Activated CD4-positive, alpha-beta T cell treated with anti-CD3 and anti-CD28 coated beads for 4 hours (primary cell): ENCODE data around the gene ZDHHC13.
A peak's percentile ranks its signal among the peaks of the same experiment; 100 is the strongest.

Experiments used
- DNase-seq, 2 donors: peaks; one replicate each; pipeline ENCODE4 v3.0.0-alpha.2; 2020

The ZDHHC13 gene, protein sequence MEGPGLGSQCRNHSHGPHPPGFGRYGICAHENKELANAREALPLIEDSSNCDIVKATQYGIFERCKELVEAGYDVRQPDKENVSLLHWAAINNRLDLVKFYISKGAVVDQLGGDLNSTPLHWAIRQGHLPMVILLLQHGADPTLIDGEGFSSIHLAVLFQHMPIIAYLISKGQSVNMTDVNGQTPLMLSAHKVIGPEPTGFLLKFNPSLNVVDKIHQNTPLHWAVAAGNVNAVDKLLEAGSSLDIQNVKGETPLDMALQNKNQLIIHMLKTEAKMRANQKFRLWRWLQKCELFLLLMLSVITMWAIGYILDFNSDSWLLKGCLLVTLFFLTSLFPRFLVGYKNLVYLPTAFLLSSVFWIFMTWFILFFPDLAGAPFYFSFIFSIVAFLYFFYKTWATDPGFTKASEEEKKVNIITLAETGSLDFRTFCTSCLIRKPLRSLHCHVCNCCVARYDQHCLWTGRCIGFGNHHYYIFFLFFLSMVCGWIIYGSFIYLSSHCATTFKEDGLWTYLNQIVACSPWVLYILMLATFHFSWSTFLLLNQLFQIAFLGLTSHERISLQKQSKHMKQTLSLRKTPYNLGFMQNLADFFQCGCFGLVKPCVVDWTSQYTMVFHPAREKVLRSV

DNA sequence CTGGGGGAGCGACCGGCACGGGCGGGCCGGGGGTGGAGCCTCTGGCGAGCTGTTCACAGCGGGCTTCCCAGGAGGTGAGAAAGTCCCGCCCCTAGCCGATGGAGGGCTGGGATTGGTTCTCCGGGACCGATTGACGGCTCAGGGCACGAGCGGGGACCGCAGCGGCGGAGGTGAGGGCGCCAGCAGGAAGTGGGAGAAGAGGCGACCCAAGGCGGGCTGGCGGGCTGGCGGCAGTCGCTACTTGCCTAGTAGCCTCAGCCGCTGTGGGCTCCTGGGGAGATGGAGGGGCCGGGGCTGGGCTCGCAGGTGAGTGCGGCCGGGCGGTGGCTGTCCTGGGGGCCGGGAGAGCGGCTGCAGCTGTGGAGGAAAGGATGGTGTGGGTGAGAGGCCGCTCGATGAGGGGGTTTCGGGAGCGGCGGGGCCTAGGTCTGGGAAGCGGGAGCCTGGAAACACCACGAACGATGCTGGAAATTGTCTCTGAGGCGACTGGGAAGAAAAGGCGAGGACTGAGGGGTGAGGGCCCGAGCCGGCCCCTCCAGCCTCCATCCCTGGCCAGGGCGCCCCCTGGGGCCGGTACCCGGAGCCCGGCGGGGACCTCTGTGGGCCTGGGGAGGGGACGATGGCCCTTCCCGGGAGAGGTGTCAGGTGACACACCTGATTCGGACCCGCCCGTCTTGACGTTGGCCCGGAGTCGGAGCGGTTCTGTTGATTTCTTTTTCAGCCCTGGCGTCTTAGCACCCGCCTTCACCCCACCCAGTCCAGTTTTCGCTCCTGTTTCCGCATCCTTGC lies at the start of gene ZDHHC13:
Gene ZDHHC13, plus strand, starts transcription at position 198 of the 789 bp plus-strand sequence. Its CDS starts 82 bp downstream, at position 280.
- peak; percentile 92 to 95 for DNase-seq

DNA sequence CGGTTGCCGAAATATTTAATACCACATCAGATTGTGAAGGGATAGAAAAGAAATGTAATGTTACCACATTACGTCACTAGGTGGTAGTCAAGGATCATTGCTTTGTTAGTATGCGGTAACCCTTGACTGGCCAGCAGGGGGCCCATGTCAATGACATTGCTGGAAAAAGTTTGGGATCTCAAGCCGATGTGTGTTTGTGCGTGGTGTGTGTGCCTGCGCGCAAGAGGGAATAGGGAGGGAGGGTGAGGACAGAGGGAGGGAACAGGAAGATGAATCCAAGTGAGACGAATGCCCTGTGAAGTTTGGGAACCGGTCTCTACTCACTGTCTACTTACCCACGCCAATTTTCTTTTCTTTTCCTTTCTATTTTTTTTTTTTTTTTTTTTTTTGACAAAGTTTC lies 45.7 kb upstream of the ZDHHC13 start:
- peak; percentile 36 to 48 for DNase-seq

DNA sequence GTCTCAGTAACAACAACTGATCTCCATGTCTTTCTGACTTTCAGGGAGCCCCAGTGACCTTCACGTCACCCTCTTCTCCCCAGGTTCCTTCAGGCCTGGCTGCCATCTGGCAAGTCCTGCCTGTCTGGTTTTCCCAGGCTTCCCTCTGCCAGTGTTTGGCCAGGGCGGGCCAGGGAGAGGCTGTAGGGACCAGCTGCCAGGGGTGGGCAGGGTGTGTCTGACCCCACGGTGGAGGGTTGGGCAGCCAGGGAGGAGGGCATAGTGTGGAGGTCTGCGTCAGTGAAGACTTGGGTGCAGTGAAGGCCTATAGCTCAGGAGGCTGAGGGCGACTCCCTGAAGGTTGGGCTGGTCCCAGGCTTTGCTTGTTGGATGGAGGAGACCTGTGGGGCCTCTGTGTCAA lies 44.5 kb upstream of the ZDHHC13 start:
- no peak for DNase-seq

DNA sequence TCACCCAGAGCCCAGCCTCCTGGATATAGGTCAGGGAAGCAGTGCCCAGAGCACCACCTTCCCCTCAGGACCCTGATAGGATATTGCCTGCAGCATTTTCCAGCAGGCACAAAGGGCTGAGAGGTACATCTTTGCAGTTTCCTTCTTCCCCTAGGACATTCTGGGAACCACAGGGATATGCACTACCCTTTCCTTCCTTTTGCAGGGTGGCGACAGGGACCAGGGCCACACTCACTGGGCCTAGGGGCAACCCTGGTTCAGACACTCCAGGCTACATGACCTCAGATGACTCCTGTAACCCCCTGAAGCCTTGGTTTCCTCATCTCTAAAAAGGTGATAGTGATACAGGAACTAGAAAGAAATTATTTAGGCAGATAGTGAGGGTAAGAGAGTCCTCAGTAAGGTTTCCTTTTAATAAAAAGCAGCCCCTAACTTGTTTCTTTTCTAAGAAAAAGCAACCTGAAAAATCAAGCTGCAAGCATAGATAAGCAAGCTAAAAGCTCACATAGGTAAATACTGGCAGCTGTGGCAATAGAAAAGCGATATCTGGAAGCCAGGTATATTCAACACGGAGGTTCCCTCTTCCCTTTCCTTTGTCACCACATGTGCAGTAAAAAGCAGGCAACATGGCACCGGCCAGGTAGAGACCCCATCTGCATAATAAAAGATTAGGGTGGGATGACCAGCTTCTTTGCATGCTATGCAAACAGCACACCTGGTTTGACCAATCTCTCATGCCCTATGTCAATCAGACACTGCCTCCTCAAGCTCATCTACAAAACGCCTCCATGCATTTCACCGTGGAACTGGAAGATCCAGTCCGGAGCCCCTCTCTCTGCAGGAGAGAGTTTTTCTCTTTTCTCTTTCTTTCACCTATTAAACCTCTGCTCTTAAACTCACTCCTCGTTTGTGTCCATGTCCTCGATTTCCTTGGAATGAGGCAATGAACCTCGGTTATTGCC lies 43.2 kb upstream of the ZDHHC13 start:
- no peak for DNase-seq

DNA sequence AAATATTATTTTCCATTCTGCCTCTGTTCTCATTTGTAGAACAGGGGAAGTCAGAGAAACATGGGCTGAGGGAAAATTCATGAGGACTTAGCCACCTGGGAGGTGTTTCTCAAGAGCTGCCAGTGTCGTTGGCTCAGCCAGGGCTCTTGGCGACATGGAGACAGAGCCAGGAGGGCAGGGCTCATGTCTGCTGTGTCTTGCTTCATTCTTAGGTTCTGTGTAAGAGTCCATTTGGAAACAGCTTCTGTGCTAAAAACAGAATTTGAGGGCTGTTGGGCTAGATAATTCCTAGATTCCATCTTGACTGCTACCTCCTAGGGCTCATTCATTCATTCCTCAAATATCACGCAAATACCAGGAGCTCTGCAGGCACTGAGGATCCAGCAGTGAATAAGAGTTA lies 41.3 kb upstream of the ZDHHC13 start:
- no peak for DNase-seq

DNA sequence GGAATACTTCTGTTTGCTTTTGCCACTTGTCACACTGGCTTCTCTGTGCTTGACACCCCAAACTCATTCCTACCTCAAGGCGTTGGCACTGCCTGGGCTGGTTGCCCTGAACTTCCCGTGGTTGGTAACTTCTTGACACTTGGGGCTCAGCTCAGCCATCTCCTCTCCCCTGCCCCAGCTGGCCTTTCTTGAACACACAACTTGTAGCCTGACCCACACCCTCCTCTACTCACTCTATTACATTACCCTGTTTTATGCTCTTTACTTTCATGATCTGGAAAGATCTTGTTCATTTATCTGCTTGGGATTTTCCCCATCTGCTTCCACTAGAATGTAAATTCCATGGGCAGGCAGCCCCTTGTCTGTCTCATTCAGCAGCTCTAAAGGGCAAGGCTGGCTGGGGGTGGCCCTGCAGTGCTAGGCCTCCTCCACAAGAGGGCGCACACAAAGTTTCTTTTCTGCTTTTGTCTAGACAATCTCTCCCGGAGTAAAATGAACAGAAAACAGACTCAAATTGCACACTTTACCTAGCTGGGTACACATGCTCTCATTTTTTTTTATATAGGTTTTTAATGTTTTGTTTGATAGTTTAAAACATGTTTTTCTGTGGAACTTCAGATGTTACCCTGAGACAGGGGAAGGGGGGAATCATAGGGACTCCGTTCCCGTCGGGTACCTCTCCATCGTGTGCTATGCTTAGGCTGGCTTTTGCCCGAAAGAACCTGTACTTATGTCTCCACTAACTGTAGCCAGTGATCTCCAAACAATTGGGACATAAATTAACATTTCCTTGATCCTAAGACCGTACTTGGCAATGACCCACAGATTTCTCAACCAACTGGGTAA lies 40.0 kb upstream of the ZDHHC13 start:
- DNase-seq, result peak; percentile 36 to 60

DNA sequence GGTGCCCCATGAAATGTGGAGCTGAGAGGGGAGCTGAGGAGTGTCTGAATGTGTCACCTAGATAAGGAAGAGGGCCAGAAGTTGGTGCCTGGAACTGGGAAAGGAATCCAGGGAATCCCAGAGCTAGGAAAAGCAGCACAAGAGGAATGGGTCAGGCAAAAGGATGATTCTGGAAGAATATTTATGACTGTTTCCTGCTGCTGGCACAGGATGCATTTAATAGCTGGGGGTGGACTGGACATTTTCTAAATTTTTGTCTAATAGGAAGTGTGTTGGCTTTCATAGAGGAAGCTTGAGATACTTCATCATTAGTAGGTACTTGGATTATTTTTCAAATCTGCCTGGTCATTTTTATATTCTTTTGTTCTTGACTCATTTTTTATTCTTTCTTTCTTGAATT lies 39.0 kb upstream of the ZDHHC13 start:
- DNase-seq, result no peak

DNA sequence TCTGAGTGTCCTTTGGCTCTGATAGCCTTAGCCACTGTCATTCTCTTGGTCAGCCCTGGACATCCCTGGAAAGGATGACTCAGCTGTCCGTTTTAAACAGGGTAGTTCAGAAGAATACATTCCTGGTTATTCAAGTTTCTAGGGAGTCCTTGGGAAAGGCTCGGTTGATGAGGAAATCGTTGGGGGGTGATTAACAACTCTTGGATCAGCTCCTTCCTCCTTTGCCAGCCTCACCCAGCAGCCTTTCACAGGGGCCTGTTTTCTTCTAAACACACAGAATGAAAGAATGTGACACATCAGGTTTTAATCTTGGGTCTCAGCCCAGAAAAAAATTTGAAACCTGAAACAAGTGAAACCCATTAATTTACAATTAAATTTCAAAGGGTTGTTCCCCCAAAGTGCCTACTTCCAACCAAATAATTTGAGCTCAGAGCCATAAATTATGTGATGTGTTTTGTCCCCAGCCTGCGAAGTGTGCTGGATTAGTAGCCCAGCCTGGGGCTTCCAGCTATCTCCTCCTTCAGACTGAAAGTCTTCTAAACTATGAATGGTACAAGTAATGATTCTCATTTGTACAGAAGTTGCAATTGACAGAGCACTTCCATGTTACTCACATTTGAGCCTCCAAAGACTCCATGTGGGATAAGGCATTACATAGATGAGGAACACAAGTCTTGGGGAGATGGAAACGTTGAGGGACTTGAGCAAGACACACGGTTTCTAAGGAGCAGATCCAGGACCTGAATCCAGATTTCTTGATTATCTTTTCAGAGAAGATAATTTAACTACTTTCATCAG lies 37.1 kb upstream of the ZDHHC13 start:
- DNase-seq, result no peak

DNA sequence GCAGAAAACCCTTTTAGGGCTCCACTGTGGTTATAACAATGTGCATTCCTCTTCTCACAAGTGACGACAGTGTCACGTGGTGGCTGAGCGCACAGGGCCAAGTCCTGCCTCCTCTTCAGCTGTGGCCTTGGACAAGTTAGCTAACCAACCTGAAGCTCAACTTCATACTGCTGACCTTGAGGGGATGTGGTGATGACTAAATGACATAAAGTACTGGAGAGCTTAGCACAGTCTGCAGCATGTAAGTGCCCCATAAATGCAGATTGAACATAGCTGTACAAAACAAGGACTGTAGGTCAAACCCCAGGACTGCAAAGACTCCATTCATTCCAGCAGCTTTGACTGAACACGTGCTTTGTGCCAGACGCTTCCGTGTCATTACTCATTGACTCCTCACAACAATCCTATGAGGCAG lies 36.4 kb upstream of the ZDHHC13 start:
- no peak for DNase-seq

DNA sequence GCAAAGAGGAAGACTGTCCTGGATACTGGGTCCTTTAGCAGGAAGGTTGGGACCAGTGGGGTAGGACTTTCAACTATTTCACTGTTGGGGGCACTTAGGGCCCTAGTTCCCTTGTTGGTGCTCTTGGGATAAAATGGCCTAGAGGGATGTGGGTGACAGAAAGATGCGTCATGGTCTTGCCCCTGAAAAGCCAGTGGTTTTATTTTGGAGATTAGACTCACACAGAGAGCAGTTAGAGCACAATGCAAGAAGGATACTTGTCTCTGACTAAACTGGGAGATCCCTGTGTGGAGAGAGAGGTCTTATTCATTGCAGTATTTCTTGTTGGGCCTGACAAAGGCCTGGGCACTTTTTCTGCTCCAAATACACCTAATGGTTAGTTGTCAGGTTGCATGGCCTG lies 33.8 kb upstream of the ZDHHC13 start:
- no peak for DNase-seq

DNA sequence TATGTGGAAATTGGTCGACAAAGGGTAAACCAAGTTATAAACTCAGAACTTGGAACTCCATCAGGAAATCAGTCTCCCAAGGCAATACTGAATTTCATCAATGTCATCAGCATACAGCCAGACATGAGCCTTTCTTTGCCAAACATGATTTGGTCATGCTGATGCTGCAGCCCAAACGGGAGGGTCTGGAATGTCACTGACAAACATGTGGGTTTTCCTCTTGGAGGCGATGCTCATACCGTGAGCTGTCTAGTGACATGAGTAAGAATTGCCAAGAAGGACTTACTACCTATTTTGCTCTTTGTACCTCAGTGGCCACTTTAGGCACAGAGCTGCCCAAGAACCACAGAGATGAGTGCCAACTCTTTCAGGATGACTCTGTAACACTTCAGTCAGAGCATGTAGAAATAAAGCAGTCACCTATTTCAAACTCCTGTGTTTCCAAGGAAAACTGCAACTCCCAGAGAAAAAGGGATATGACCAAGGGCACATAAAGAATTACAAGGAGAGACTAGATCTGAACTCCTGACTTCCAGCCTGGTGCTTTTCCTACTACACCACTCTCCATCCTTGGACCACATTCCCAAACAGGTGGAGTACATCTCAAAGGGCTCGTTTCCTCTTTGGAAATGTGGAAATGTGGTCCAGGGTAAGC lies 32.2 kb upstream of the ZDHHC13 start:
- no peak for DNase-seq

DNA sequence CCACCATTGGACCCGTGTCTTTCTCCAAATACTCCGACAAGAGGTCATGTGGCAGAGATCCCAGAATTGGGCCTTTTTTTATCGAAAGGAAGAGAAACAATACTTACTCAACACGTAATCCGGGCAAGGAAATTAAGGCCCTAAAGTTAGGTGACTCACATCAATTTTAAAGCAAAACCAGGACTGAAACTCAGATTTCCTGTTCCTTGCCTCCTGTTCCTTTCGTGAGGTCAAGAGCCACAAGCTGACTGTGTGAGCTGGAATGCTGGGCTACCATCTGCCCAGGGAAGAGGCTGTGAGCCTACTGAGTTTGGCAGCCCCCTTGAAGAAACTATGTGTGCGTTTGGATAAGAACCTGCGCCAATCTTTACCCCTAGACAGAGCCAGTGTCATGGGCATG lies 29.3 kb upstream of the ZDHHC13 start:
- no peak for DNase-seq

DNA sequence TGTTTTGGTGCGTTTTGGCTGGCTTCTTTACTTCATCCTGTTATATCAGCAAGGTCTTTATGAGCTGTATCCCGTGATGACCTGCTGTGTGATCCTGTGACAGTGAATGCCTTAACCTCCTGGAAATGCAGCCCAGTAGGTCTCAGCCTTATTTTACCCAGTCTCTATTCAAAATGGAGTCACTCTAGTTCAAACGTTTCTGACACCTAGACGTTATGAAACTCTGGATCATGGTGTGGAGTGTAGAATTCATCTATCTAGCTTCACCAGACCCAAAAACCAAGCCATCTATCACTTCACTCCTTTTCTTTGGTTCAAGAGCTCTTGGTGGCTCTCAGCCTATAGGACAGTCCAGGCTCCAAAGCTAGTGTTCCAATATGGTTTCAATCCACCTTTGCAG lies 28.2 kb upstream of the ZDHHC13 start:
- DNase-seq, result no peak

DNA sequence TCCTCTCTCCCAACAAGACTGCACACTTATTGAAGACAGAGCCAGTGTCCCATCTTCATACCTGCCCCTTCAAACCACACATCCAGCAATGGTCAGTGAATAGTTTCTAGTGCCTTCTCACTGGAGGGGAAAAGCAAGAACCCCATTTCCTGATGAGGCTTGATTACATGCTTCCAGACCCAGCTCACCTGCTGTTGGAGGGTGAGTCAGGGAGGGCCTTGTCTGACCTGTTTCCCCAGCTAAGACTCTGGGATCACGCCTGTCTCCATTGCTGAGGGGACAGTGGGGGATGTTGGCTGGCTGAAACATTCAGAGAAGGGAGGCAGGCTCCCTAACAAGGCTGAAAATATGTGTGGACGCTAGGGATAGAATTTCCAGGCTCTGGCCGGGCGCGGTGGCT lies 27.5 kb upstream of the ZDHHC13 start:
- DNase-seq, result no peak

DNA sequence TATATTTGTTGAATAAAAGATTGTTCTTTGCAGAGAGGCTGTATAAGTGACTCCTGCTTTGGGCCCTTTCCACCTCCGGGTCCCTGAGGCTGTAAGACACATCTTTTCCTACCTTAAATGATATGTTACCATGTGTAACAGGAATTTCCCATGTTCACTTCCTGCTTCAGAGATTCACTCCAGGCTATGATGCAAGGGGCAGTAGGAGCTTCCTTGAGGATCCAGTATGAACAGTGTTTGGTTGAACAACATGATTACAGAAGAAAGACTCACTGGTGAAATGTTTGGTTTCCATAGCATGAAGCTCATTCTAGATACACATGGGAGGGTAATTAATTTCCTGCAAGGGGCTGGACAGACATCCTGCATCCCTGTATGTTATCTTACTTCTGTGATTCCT lies 25.6 kb upstream of the ZDHHC13 start:
- no peak for DNase-seq

DNA sequence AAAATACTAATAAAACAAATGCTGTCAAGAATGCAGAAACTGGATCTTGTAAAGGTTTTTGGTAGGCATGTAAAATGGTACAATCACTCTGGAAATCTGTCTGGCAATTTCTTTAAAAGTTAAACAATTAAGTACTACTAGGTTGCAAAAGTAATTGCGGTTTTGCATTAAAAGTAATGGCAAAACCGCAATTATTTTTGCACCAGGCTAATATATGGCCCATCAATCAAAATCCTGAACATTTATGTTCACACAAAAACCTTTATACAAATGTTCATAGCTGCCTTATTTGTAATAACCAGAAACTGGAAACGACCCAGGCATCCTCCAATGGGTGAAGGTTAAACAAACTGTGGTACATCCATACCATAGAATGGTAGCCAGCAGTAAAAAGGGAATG lies 24.6 kb upstream of the ZDHHC13 start:
- DNase-seq, result no peak

DNA sequence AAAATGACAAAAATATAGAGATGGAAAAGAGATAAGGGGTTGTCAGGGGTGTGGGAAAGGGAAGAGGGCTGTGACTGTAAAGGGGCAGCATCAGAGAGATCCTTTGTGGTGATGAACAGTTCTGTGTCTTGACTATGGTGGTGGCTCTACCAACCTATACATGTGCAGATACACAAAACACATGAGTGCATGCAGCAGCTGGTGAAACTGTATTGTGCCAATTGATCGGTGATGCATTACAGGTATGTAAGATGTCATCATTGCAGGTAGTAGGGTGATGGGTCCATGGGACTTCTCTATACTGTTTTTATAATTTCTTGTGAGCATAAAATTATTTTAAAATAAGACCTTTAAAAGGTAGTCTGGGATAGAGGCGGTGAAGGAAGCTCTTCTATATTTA lies 24.1 kb upstream of the ZDHHC13 start:
- no peak for DNase-seq

DNA sequence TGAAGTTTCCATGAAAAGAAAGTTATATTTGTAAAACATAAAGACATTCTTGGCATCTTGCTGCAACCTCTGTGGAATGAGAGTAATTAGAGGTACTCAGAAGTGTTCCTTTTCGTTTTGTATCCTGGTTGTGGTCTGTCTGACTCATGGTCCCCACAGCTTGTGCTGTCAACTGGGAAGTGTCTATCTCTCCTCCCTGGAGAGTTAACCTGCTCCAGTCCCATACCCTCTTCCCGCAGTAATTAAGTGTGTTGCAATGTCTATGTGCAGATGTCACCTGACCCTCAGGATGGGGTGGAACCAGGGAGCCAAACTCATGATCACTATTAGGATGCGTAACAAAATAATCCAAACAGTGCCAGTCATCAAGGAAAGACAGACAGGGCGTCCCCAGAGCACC lies 23.0 kb upstream of the ZDHHC13 start:
- DNase-seq, result no peak

DNA sequence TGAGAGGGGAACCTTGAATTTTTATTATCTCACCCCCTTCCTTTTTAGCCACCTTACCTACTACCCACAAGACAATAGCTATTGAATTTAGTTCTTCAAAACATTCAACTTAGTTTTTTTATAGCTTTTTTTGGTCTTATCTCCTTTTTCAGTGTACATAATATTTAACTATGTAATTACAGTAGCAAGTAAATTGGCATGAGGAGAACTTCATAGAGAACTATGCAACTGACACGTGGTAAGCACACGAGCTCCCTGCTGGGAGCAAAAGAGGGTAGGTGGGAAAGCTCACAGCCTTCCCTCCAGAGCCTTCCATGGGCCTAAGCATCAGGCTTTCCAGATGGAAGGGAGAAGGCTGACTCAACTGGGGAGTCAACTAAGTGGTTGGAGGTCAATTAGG lies 22.1 kb upstream of the ZDHHC13 start:
- DNase-seq, result no peak

DNA sequence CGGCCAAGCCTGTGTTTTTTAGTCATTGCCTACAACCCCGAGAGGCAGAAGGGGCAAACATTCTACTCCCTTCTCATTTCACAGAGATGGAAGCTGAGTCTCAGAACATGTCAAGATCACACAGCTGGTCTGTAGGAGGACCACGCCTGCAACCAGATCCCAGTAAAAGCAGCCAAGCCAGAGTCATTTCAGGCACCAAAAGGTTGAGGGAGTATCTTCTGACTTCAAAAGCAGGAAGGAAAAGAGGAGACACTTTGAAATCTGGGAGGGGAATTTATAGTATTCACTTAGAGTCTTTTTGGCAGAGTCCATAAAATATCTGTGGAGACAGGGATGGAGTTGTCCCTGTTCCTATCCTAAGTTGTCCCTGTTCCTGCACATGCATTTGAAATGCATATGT lies 17.9 kb upstream of the ZDHHC13 start:
- DNase-seq, result no peak
